Caco-2 (cell line): Measurements from ENCODE around the gene ELP4. TPM values are rescaled to one million over a fixed set of nuclear protein-coding genes. Genes with fewer than 3 reads are reported as not detected.

Experiments
- BruUV-seq: library from RNA; stranded (reverse); fragments of 400-500 nt; replicated peaks from 2 replicates; lab custom pipeline; 2021; lab: Mats Ljungman, UMichigan
- CTCF ChIA-PET: fragments of 300-600 bp; sonication (Branson Sonifier 250); formaldehyde crosslinking; loops from one replicate; lab custom pipeline; 2022; ENCODE audit warnings: antibody characterized with exemption; lab: Charles Lee
- POLR2A ChIA-PET: fragments of 300-600 bp; sonication (Branson Sonifier 250); formaldehyde crosslinking; loops from one replicate; lab custom pipeline; 2022; ENCODE audit warnings: antibody characterized with exemption; lab: Charles Lee
- DNase-seq, 2 experiments: peaks; one replicate each; pipeline versions ENCODE4 v3.0.0 to v3.0.0-alpha.2; 2020 to 2022
- H3K27me3 ChIP-seq: replicated peaks from 2 replicates; pipeline ENCODE4 v1.6.0; 2011; ENCODE audit warnings: low read length; ENCODE audit not compliant: control insufficient read depth, insufficient read depth
- H3K36me3 ChIP-seq: 2 replicates; pipeline ENCODE4 v1.5.1; 2011; ENCODE audit warnings: low read length; ENCODE audit not compliant: control insufficient read depth, insufficient read depth
- H3K4me1 ChIP-seq: fragments of 250-450 bp; sonication (Bioruptor Pico); 2 replicates; pipeline ENCODE4 v1.5.1; 2020; ENCODE audit warnings: mild to moderate bottlenecking
- H3K4me3 ChIP-seq: 2 replicates; pipeline ENCODE4 v1.5.1; 2011; ENCODE audit warnings: low read depth, mild to moderate bottlenecking, control low read depth, low read length
- H3K9me3 ChIP-seq: fragments of 250-450 bp; sonication (Bioruptor Pico); 2 replicates; pipeline ENCODE4 v1.5.1; 2020; ENCODE audit warnings: mild to moderate bottlenecking, moderate library complexity
- H3K27ac Mint-ChIP-seq: one replicate; pipeline ENCODE4 v1.8.0; 2022; ENCODE audit warnings: mixed read lengths; ENCODE audit not compliant: unreplicated experiment
- H3K27me3 Mint-ChIP-seq: one replicate; pipeline ENCODE4 v1.8.0; 2022; ENCODE audit warnings: mixed read lengths; ENCODE audit not compliant: insufficient read depth, unreplicated experiment
- H3K36me3 Mint-ChIP-seq: one replicate; pipeline ENCODE4 v1.8.0; 2022; ENCODE audit warnings: mild to moderate bottlenecking, mixed read lengths; ENCODE audit not compliant: insufficient read depth, unreplicated experiment
- H3K4me1 Mint-ChIP-seq: one replicate; pipeline ENCODE4 v1.8.0; 2022; ENCODE audit warnings: low read depth, mixed read lengths; ENCODE audit not compliant: unreplicated experiment
- H3K4me3 Mint-ChIP-seq: one replicate; pipeline ENCODE4 v1.8.0; 2022; ENCODE audit warnings: mild to moderate bottlenecking, moderate library complexity, mixed read lengths; ENCODE audit not compliant: unreplicated experiment
- H3K9me3 Mint-ChIP-seq: one replicate; pipeline ENCODE4 v1.8.0; 2022; ENCODE audit warnings: mixed read lengths; ENCODE audit not compliant: unreplicated experiment
- intact Hi-C: fragments of 100-400 bp; cut with micrococcal nuclease; formaldehyde crosslinking; loops from one replicate; pipeline ENCODE4 v1.10.0; 2022; ENCODE audit not compliant: unreplicated experiment
- total RNA-seq: library from RNA; stranded (reverse); gene quantifications from 2 replicates; pipeline ENCODE4 v1.2.3, GENCODE V29; 2022
- TF ChIP-seq, protein P1 (sequence below), 2 experiments: fragments of 200-600 bp in 1 of 2; IDR thresholded peaks; 1 replicate in 1 of 2; 2 replicates in 1 of 2; pipeline versions ENCODE4 v1.5.1 to v1.8.0; 2011 to 2022; ENCODE audit warnings: antibody characterized with exemption in 1 of 2, control low read depth in 1 of 2, inconsistent platforms in 1 of 2, low read depth in 1 of 2, low read length in 1 of 2, mild to moderate bottlenecking in 1 of 2, moderate library complexity in 1 of 2; ENCODE audit not compliant: insufficient read depth in 1 of 2, severe bottlenecking in 1 of 2, unreplicated experiment in 1 of 2

The ELP4 gene
- total RNA-seq, 1 experiment from 2014 or later = 18.8 TPM

DNA sequence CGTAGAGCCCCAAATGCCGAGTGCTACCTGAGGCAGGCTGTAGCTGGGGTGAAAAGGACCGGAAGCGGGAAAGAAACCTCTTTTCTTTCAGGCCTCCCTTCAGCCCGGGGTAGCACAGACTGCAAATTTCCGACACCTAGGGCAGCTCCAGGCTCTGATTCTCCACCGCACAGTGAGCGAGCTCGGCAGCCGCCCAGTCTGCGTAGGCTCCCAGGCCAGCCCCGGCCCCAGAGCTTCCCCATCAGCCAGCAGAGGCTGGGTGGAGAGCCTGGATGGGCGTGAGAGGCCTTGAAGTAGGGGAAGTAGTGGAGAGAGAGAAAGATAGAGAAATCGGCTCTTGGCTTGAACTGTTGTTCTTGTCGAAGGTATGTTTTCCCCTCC is 310.9 kb downstream of the ELP4 start:
- ChIA-PET CTCF (no interaction called here), POLR2A (no interaction called here)
- intact Hi-C loops = no loop called here
- no peak for DNase-seq
- no peak overlapping the region for H3K4me3 Mint-ChIP-seq
- TF ChIP-seq, protein P1, sequence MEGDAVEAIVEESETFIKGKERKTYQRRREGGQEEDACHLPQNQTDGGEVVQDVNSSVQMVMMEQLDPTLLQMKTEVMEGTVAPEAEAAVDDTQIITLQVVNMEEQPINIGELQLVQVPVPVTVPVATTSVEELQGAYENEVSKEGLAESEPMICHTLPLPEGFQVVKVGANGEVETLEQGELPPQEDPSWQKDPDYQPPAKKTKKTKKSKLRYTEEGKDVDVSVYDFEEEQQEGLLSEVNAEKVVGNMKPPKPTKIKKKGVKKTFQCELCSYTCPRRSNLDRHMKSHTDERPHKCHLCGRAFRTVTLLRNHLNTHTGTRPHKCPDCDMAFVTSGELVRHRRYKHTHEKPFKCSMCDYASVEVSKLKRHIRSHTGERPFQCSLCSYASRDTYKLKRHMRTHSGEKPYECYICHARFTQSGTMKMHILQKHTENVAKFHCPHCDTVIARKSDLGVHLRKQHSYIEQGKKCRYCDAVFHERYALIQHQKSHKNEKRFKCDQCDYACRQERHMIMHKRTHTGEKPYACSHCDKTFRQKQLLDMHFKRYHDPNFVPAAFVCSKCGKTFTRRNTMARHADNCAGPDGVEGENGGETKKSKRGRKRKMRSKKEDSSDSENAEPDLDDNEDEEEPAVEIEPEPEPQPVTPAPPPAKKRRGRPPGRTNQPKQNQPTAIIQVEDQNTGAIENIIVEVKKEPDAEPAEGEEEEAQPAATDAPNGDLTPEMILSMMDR (IDR thresholded peaks at IDR 0.05; ENCODE audit: insufficient read depth in 1 of 2, low read depth in 1 of 2, low read length in 1 of 2, severe bottlenecking in 1 of 2, unreplicated experiment in 1 of 2) = no peak
- BruUV-seq = no TSS peak
- Histone ChIP-seq H3K36me3 (no peaks in the 10 kb centered on the region), H3K27me3 (peaks cover 3% of the 10 kb centered on the region), H3K4me1 (peaks cover 8% of the 10 kb centered on the region; the same call in 1 of the 2 replicates), H3K4me3 (no peak overlapping the region), H3K9me3 (no peaks in the 10 kb centered on the region)
- peaks cover 25% of the 10 kb centered on the region for H3K27me3 Mint-ChIP-seq
- no peaks in the 10 kb centered on the region for H3K9me3 Mint-ChIP-seq
- no peak overlapping the region for H3K27ac Mint-ChIP-seq
- H3K36me3 Mint-ChIP-seq = no peaks in the 10 kb centered on the region
- peaks cover 6% of the 10 kb centered on the region for H3K4me1 Mint-ChIP-seq

- ChIA-PET CTCF (no interaction called here), POLR2A (no interaction called here)
- H3K27me3 Mint-ChIP-seq = peaks cover 23% of the 10 kb centered on the region
- Histone ChIP-seq H3K9me3 (no peaks in the 10 kb centered on the region), H3K27me3 (peaks cover 3% of the 10 kb centered on the region), H3K4me3 (no peak overlapping the region), H3K36me3 (no peaks in the 10 kb centered on the region), H3K4me1 (peaks cover 8% of the 10 kb centered on the region; the same call in 1 of the 2 replicates)
- TF ChIP-seq, protein P1 (IDR thresholded peaks at IDR 0.05; ENCODE audit: insufficient read depth in 1 of 2, low read depth in 1 of 2, low read length in 1 of 2, severe bottlenecking in 1 of 2, unreplicated experiment in 1 of 2) = no peak
- no peaks in the 10 kb centered on the region for H3K36me3 Mint-ChIP-seq
- intact Hi-C loops = no loop called here
- H3K4me3 Mint-ChIP-seq = no peak overlapping the region
- DNase-seq = no peak
- H3K27ac Mint-ChIP-seq = no peak overlapping the region
- no TSS peak for BruUV-seq
- peaks cover 3% of the 10 kb centered on the region for H3K4me1 Mint-ChIP-seq
- H3K9me3 Mint-ChIP-seq = no peaks in the 10 kb centered on the region
These were observed 311.7 kb downstream of the ELP4 start for GRCh38 chr11:31821235-31821764.

DNA sequence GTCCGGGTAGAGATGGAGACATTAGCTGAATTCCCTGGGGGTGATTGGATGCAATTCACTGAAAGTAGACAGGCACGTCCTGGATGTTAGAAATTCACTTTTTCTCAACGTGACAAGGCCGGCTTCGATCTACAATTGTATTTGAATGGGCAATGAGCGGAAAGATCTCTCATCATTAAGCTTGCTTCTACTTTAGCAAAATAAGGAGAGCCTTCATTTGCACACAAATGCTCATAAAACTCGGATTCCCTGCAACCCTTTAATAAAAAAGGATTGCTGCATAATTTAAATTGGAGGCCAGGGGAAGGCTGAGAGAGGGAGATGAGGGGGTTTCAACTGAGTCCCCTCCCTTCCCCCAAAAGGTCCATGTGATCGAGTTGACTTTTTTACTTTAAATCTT is 312.2 kb downstream of the ELP4 start:
- Mint-ChIP-seq H3K36me3 (no peaks in the 10 kb centered on the region), H3K27ac (no peak overlapping the region), H3K4me1 (no peaks in the 10 kb centered on the region), H3K4me3 (no peak overlapping the region), H3K9me3 (no peaks in the 10 kb centered on the region), H3K27me3 (peaks cover 21% of the 10 kb centered on the region)
- no TSS peak for BruUV-seq
- Histone ChIP-seq H3K27me3 (peaks cover 3% of the 10 kb centered on the region), H3K36me3 (no peaks in the 10 kb centered on the region), H3K9me3 (no peaks in the 10 kb centered on the region), H3K4me3 (no peak overlapping the region), H3K4me1 (peaks cover 4% of the 10 kb centered on the region; the same call in 1 of the 2 replicates)
- ChIA-PET POLR2A (no interaction called here), CTCF (no interaction called here)
- TF ChIP-seq, protein P1 (IDR thresholded peaks at IDR 0.05; ENCODE audit: insufficient read depth in 1 of 2, low read depth in 1 of 2, low read length in 1 of 2, severe bottlenecking in 1 of 2, unreplicated experiment in 1 of 2) = no peak
- intact Hi-C loops = no loop called here
- no peak for DNase-seq
